ENCODE results near the gene ARHGAP40. TPM values are rescaled to one million over a fixed set of nuclear protein-coding genes. Genes with fewer than 3 reads are reported as not detected.

ARHGAP40 gene
- total RNA-seq, 1 experiment from 2014 or later: 0.08 TPM

DNA sequence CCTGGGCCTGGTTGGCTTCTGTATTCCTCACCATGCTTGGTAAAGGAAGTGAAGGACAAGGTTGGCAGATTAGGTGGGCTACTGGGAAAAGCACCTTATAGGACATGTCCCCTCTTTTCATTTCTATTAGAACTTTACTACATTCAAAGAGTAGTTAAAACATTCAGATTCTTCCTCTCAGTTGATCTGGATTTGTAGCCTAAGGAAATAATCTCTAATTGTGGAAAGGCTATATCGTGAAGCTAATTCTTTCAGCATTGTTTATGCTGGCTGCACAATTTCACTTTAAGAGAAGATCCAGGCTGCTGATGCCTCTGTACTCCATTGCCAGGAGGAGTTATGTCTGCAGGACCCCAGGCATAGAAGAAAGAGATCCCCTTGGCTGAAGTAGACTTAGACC lies 58.8 kb downstream of the ARHGAP40 start:
- in situ Hi-C loops (cut with HindIII; ENCODE audit: low pct_unique_long_range_greater_than_20kb, low sequenced_read_pairs): loop anchor here (25.0 kb wide), 1 partner anchor 102 kb away; no protein-coding TSS in a partner anchor
- DNase-seq (ENCODE audit: low read depth, low spot score): no peak

GRCh38 chr20:38663660-38664059 lies 62.1 kb downstream of the ARHGAP40 start:
- in situ Hi-C loops (cut with HindIII; ENCODE audit: low pct_unique_long_range_greater_than_20kb, low sequenced_read_pairs): loop anchor here (25.0 kb wide), 1 partner anchor 99 kb away; no protein-coding TSS in a partner anchor
- DNase-seq (ENCODE audit: low read depth, low spot score): no peak

DNA sequence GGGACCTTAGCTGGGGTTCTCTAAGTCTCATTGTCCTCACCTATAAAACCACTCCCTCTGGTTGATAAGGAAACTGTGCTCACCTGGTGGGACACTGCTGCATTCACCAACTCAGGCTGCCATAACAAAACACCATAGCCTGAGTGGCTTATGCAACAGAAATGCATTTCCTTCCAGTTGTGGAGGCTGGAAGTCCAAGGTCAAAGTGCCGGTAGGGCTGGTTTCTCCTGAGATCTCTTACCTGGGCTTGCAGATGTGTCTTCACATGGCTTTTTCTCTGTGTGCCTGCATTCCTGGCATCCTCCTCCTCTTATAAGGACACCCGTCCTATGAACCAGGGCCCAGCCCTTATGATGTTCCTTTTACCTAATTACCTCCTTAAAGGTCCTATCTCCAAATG lies 62.7 kb downstream of the ARHGAP40 start:
- in situ Hi-C loops (cut with HindIII; ENCODE audit: low pct_unique_long_range_greater_than_20kb, low sequenced_read_pairs): loop anchor here (25.0 kb wide), 1 partner anchor 98 kb away; no protein-coding TSS in a partner anchor
- no peak for DNase-seq (ENCODE audit: low read depth, low spot score)

DNA sequence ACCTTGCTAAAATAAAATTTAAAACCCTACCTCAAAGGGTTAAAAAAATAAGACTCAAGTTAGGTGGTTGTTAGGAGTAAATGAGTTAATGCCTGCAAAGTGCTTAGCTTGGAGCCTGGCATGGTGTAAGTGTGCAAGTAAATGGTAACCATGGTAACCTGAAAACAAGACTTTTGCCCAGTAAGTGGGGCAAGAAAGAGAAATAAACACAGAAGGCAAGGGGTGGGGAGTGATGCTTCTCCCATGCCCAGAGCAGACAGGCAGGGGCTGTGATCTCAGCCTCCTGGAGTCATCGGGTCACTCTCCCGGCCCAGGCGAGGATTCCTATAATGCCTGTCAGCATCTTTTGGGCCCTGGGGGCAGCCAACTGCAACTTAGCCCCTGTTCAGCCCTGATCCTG lies 63.5 kb downstream of the ARHGAP40 start:
- in situ Hi-C loops (cut with HindIII; ENCODE audit: low pct_unique_long_range_greater_than_20kb, low sequenced_read_pairs): loop anchor here (25.0 kb wide), 1 partner anchor 97 kb away; no protein-coding TSS in a partner anchor
- DNase-seq (ENCODE audit: low read depth, low spot score): no peak

GRCh38 chr20:38665506-38666285 lies 64.1 kb downstream of the ARHGAP40 start:
- DNase-seq (ENCODE audit: low read depth, low spot score): no peak
- in situ Hi-C loops (cut with HindIII; ENCODE audit: low pct_unique_long_range_greater_than_20kb, low sequenced_read_pairs): loop anchor here (25.0 kb wide), 1 partner anchor 97 kb away; no protein-coding TSS in a partner anchor

DNA sequence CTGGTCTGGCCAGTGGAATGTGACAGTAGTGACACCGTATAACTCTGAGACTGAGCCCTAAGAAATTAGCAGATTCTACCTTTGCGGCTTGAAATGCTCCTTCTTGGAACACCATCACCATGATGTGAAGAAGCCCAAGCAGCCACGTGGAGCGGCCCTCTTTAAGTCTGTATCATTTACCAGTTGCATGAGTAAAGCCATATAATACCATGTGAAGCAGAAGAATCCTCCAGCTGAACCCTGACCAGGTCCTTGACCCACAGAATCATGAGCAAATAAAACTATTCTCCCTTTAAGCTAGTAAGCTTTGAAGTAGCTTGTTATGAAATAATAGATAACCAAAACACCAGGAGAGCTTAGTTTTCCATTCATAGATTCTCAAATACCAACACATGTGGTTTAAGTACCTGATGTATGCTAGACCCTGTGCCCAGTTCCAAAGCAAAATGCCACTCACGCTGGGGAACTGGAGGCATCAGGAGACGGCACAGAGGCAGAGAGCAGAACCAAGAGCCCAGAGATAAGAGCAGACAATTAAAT lies 65.9 kb downstream of the ARHGAP40 start:
- DNase-seq (ENCODE audit: low read depth, low spot score): no peak
- in situ Hi-C loops (cut with HindIII; ENCODE audit: low pct_unique_long_range_greater_than_20kb, low sequenced_read_pairs): loop anchor here (25.0 kb wide), 1 partner anchor 95 kb away; no protein-coding TSS in a partner anchor

DNA sequence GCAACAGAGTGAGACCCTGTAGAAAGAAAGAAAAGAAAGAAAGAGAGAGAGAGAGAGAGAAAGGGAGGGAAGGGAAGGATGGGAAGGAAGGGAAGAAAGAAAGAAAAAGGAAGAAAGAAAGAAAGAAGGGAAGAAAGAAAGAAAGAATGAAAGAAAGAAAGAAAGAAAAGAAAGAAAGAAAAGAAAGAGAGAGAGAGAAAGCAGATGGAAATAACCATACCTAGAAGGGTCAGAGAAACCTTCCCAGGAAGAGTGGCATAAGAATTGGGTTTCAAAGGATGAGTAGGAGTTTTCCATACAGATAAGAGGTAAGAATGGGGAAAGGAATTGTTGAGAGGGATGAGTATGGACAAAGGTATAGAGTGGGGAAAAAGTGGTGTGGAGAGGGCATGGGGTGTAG lies 68.1 kb downstream of the ARHGAP40 start:
- in situ Hi-C loops (cut with HindIII; ENCODE audit: low pct_unique_long_range_greater_than_20kb, low sequenced_read_pairs): loop anchor here (25.0 kb wide), 1 partner anchor 93 kb away; no protein-coding TSS in a partner anchor
- DNase-seq (ENCODE audit: low read depth, low spot score): no peak

GRCh38 chr20:38670786-38671185 lies 69.2 kb downstream of the ARHGAP40 start:
- in situ Hi-C loops (cut with HindIII; ENCODE audit: low pct_unique_long_range_greater_than_20kb, low sequenced_read_pairs): loop anchor here (25.0 kb wide), 1 partner anchor 92 kb away; no protein-coding TSS in a partner anchor
- no peak for DNase-seq (ENCODE audit: low read depth, low spot score)

GRCh38 chr20:38671186-38671585 lies 69.6 kb downstream of the ARHGAP40 start:
- in situ Hi-C loops (cut with HindIII; ENCODE audit: low pct_unique_long_range_greater_than_20kb, low sequenced_read_pairs): loop anchor here (25.0 kb wide), 1 partner anchor 91 kb away; no protein-coding TSS in a partner anchor
- DNase-seq (ENCODE audit: low read depth, low spot score): no peak

DNA sequence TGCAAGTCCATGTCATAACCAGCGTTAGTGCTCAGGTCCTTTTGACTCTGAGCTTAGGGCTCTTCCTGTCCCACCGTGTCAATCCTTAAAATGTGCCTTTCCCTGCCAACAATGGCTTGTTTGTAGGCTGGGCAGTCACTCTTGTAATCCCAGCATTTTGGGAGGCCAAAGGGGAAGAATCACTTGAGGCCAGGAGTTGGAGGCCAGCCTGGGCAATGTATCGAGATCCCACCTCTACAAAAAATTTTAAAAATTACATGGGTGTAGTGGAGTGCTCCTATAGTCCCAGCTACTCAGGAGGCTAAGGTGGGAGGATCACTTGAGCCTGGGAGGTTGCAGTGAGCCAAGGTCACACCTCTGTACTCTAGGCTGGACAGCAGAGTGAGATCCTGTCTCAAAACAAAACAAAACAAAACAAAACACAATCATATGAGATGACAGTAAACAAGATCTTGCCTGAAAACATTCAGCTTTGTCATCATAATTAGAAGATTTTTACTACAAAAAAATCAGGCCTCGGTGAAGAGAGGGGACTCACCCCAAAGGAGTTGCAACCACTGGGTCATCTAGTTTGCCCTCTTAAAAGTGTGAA lies 70.2 kb downstream of the ARHGAP40 start:
- DNase-seq (ENCODE audit: low read depth, low spot score): no peak
- in situ Hi-C loops (cut with HindIII; ENCODE audit: low pct_unique_long_range_greater_than_20kb, low sequenced_read_pairs): loop anchor here (25.0 kb wide), 1 partner anchor 91 kb away; no protein-coding TSS in a partner anchor

DNA sequence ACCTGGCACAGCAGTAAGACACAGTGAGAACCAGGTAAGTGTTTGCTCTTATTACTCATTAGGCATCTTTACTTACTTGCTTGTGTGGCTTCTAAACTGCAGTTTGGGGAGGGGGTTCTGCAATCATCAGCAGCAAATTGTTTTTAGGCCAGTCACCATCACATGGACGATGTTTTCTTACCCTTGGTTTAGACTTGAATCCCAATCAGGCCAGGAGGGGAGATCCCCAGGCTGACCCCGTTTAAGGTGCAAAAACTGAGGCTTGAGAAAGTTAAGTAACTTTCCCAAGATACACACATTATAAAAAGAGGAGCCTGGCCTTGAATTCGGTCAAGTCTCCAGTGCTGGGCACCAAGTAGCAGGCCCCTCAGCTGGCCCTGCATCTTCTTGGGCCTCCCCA lies 70.9 kb downstream of the ARHGAP40 start:
- DNase-seq (ENCODE audit: low read depth, low spot score): no peak
- in situ Hi-C loops (cut with HindIII; ENCODE audit: low pct_unique_long_range_greater_than_20kb, low sequenced_read_pairs): loop anchor here (25.0 kb wide), 1 partner anchor 90 kb away; no protein-coding TSS in a partner anchor

DNA sequence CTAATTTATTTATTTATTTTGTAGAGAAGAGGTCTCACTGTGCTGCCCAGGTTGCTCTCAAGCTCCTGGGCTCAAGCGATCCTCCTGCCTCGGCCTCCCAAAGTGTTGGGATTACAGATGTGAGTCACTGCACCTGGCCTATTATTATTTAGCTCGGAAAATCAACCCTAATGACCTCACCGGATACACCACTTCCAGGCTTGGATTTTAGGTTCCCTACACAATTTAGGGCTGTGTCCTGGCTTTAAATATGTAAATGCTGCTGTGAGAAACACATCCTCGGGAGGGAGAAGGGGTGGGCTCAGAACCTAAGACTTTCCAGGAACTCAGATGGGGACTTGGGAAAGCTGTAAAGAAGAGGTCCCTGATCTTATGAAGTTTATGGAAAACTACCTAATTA lies 71.7 kb downstream of the ARHGAP40 start:
- DNase-seq (ENCODE audit: low read depth, low spot score): no peak
- in situ Hi-C loops (cut with HindIII; ENCODE audit: low pct_unique_long_range_greater_than_20kb, low sequenced_read_pairs): loop anchor here (25.0 kb wide), 1 partner anchor 89 kb away; no protein-coding TSS in a partner anchor

GRCh38 chr20:38673725-38674091 lies 72.1 kb downstream of the ARHGAP40 start:
- no peak for DNase-seq (ENCODE audit: low read depth, low spot score)
- in situ Hi-C loops (cut with HindIII; ENCODE audit: low pct_unique_long_range_greater_than_20kb, low sequenced_read_pairs): loop anchor here (25.0 kb wide), 1 partner anchor 89 kb away; no protein-coding TSS in a partner anchor

DNA sequence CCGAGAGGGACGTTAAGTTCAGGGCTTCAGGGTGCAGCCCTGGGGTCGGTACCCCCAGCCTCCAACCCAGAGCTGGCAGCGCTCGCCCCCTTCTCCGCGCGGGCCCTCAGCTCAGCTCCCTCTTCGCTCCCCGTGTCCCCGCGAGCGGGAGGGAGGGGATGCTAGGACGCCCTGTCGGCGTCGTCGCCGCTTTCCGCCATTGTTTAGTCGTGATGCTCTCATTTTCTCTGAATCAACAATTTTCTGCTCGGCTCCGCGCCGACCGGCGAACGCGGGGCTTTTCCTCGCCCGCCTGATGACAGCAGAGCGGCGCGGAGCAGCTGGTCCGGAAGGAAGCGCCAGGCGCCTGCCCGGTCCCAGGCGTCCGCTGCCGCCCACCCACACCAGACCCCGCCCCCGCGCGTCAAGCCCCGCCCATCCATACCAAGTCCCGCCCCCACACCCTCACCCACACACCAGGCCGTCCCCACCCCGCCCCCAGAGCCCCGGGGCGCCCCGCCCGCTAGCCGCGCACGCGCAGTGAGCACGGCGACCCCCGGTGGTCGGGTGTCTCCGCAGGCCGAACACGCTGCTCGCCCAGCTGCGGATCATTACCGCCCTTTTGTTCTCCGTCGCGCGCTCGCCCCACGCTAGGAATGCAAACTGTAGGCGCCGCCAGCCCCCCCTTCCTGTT lies 72.6 kb downstream of the ARHGAP40 start:
- in situ Hi-C loops (cut with HindIII; ENCODE audit: low pct_unique_long_range_greater_than_20kb, low sequenced_read_pairs): loop anchor here (25.0 kb wide), 1 partner anchor 88 kb away; no protein-coding TSS in a partner anchor
- DNase-seq (ENCODE audit: low read depth, low spot score): peak; percentile 42

DNA sequence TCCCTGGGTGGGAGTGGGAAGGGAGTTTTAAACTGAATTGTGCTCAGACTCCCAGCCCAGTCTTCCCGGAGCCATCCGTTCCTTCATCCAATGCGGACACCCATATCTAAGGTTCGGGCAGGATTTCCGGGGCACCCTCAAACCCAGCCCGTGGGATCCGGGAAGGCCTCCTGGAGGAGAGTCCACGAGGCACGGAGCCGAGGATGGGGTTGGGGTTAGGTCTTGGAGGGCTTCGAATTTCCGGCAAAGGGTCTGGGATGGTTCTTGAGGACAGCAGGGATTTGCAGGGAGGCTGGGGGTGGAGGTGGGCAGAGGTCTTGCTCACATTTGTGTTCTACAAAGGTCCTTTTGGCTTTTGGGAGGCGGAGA lies 73.1 kb downstream of the ARHGAP40 start:
- in situ Hi-C loops (cut with HindIII; ENCODE audit: low pct_unique_long_range_greater_than_20kb, low sequenced_read_pairs): loop anchor here (25.0 kb wide), 1 partner anchor 88 kb away; no protein-coding TSS in a partner anchor
- no peak for DNase-seq (ENCODE audit: low read depth, low spot score)

DNA sequence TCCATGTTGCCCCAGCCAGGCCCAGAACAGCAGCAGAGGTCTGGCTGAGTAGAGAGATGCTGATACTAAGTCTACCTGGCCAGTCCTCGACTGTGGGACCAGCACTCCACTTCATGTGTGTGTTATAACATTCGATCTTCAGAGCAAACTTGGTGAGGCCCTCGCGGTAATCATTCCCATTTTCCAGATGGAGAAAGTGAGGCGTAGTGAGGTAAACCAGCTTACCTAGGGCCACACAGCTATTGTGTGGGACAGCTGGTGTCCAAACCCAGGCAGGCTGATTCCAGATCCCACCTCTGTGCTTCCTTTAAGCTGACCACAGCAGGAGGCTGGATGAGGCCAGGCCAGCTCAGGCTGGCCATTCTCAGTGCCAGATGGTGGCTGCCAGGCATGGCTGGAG lies 75.0 kb downstream of the ARHGAP40 start:
- in situ Hi-C loops (cut with HindIII; ENCODE audit: low pct_unique_long_range_greater_than_20kb, low sequenced_read_pairs): no loop called here
- no peak for DNase-seq (ENCODE audit: low read depth, low spot score)

GRCh38 chr20:38680500-38681306 lies 79.1 kb downstream of the ARHGAP40 start:
- peak; percentile 39 for DNase-seq (ENCODE audit: low read depth, low spot score)
- in situ Hi-C loops (cut with HindIII; ENCODE audit: low pct_unique_long_range_greater_than_20kb, low sequenced_read_pairs): no loop called here

Measured in SK-MEL-5 (cell line).